Measurements from ENCODE around the gene GPR157. TPM values are rescaled to one million over a fixed set of nuclear protein-coding genes. Genes with fewer than 3 reads are reported as not detected.

Gene GPR157
- total RNA-seq, 2 donors from 2014 or later: 5.4 to 7.0 TPM

DNA sequence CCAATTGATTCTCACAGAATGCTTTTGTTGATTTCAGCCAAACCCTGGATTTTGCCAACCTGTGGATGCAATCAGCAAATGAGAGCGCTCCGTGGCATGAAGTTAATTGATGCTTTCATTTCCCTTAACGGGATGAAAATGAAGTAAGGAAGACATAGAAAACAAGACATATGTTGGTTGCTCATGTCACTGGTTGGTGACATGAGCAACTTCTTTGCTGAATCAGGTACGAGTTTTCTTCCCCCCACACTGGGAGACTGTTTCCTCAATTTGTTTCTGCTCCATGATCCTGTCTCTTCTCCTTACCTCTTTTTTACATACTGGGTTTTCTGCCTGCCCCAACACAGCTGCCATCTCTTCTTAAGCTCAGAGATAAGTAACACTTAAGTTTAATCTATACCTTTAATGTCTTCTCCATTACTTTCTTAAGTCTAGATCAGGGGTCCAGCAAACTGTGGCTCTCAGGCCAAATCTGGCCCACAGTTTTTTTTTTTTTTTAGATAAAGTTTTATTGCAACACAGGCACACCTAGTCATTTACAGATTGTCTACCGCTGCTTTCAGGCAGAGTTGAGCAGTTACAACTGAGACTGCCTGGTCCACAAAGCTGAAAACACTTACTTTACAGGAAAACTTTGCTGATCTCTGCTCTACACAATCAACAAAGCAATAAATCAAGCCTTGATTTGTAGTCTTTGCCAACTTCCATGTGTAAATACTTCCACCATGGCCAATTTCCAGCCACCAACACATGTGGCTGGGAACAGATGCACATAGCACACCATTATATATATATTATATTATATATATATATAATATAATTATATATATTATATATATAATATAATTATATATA is 13.3 kb downstream of the GPR157 start:
- Histone ChIP-seq H3K27ac (no peak overlapping the region), H3K4me1 (ENCODE audit: control insufficient read depth in 1 of 2, low read depth in 2 of 2) (no peaks in the 10 kb centered on the region), H3K36me3 (no peaks in the 10 kb centered on the region), H3K9me3 (no peaks in the 10 kb centered on the region), H3K27me3 (replicated peaks; ENCODE audit: insufficient read depth) (no peaks in the 10 kb centered on the region), H3K4me3 (no peak overlapping the region)
- TF ChIP-seq, protein P1, sequence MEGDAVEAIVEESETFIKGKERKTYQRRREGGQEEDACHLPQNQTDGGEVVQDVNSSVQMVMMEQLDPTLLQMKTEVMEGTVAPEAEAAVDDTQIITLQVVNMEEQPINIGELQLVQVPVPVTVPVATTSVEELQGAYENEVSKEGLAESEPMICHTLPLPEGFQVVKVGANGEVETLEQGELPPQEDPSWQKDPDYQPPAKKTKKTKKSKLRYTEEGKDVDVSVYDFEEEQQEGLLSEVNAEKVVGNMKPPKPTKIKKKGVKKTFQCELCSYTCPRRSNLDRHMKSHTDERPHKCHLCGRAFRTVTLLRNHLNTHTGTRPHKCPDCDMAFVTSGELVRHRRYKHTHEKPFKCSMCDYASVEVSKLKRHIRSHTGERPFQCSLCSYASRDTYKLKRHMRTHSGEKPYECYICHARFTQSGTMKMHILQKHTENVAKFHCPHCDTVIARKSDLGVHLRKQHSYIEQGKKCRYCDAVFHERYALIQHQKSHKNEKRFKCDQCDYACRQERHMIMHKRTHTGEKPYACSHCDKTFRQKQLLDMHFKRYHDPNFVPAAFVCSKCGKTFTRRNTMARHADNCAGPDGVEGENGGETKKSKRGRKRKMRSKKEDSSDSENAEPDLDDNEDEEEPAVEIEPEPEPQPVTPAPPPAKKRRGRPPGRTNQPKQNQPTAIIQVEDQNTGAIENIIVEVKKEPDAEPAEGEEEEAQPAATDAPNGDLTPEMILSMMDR (IDR thresholded peaks at IDR 0.05): no peak
- DNase-seq (ENCODE audit: low spot score) (no peak), ATAC-seq (ENCODE audit: insufficient number of reproducible peaks, low FRiP score, low read depth) (no peak)

DNA sequence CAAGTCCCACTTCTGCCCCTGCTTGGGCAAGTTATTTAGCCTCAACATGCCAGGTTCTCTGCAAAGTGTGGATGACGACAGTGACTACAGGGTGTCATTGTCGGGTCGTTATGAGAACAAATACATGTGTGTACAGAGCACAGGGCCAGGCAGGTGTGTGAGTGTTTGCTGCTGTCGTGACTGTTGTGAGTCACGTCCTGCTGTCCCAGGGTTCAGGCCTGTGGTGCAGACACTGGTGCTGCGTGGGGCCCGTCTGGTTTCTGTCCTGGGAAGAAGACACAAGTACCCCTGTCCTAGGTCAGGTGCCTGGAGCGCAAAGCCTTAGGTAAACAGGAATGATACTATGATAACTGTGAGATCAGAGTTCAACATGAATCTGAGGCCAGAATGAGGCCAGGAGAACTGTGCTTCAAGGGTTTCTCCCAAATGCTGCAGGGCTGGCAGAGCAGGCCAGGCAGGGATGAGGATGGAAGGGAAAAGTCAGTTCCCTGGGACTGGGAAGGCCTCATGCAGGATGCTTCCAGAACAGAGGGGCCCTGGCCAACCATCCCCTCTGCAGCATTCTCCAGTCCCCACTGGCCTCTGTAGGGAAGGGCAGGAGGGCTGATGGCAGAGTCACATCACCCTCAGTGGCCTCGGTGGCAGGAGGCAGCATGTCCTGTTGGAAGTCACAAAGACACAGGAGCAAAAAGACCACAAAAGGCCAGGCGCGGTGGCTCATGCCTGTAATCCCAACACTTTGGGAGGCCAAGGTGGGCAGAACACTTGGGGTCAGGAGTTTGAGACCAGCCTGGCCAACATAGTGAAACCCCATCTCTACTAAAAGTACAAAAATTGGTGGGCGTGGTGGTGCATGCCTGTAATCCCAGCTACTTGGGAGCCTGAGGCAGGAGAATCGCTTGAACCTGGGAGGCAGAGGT is 15.7 kb downstream of the GPR157 start:
- DNase-seq (ENCODE audit: low spot score) (no peak), ATAC-seq (ENCODE audit: insufficient number of reproducible peaks, low FRiP score, low read depth) (no peak)
- TF ChIP-seq, protein P1 (IDR thresholded peaks at IDR 0.05): no peak
- Histone ChIP-seq H3K36me3 (peaks cover 4% of the 10 kb centered on the region), H3K27me3 (replicated peaks; ENCODE audit: insufficient read depth) (no peaks in the 10 kb centered on the region), H3K4me1 (ENCODE audit: control insufficient read depth in 1 of 2, low read depth in 2 of 2) (no peaks in the 10 kb centered on the region), H3K4me3 (no peak overlapping the region), H3K9me3 (no peaks in the 10 kb centered on the region), H3K27ac (no peak overlapping the region)

DNA sequence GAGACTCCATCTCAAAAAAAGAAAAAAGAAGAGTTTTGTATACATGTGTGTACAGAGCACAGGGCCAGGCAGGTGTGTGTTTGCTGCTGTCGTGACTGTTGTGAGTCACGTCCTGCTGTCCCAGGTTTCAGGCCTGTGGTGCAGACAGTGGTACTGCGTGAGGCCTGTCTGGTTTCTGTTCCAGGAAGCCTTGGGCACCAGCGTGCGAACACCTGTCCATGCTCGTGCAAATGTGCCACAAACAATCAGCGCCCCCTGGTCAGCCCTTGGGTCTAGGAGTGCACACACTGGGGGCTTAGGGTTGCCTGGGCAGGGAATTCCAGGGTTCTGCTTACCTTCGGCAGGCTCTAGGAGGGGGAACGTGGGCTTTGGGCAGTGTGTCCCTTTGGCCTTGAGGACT is 16.9 kb downstream of the GPR157 start:
- TF ChIP-seq, protein P1 (IDR thresholded peaks at IDR 0.05): no peak
- no peak overlapping the region for H3K27ac ChIP-seq
- no peaks in the 10 kb centered on the region for H3K9me3 ChIP-seq
- H3K4me1 ChIP-seq (ENCODE audit: control insufficient read depth in 1 of 2, low read depth in 2 of 2): no peaks in the 10 kb centered on the region
- no peaks in the 10 kb centered on the region for H3K27me3 ChIP-seq (replicated peaks; ENCODE audit: insufficient read depth)
- DNase-seq (ENCODE audit: low spot score): no peak
- no peak overlapping the region for H3K4me3 ChIP-seq
- H3K36me3 ChIP-seq: peaks cover 11% of the 10 kb centered on the region
- no peak for ATAC-seq (ENCODE audit: insufficient number of reproducible peaks, low FRiP score, low read depth)

DNA sequence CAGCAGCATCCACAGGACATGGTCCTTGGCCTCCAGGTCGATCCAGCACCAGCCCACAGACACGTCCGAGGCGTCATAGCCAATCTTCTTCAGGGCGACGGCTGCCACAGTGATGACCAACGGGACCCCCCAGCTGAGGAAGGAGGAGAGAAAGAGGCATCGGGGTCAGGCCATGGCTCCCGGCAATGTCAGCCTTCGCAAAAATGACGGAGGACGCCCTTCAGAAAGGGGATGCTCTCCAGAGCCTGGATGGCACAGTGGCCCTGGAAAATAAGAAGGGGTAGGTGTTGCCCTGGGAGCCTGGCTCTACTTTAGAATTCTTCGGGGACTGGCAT is 17.6 kb downstream of the GPR157 start:
- Histone ChIP-seq H3K36me3 (peaks cover 11% of the 10 kb centered on the region), H3K27ac (no peak overlapping the region), H3K9me3 (no peaks in the 10 kb centered on the region), H3K4me3 (no peak overlapping the region), H3K27me3 (replicated peaks; ENCODE audit: insufficient read depth) (no peaks in the 10 kb centered on the region), H3K4me1 (ENCODE audit: control insufficient read depth in 1 of 2, low read depth in 2 of 2) (no peaks in the 10 kb centered on the region)
- no peak for DNase-seq (ENCODE audit: low spot score)
- ATAC-seq (ENCODE audit: insufficient number of reproducible peaks, low FRiP score, low read depth): no peak
- TF ChIP-seq, protein P1 (IDR thresholded peaks at IDR 0.05): no peak

All from thoracic aorta (tissue), 2 donors.